H9 (cell line): Measurements from ENCODE around the gene FAM174C. TPM values are rescaled to one million over a fixed set of nuclear protein-coding genes. Genes with fewer than 3 reads are reported as not detected.
A peak's percentile ranks its signal among the peaks of the same experiment; 100 is the strongest.

Source experiments
- DNase-seq: peaks from one replicate; pipeline ENCODE4 v3.0.0-alpha.2; 2017
- H2AFZ ChIP-seq: one replicate; pipeline ENCODE4 v1.6.1; 2013; ENCODE audit warnings: mild to moderate bottlenecking, low read length, control low read depth, moderate library complexity
- H2AK5ac ChIP-seq: 2 replicates; pipeline ENCODE4 v1.6.1; 2013; ENCODE audit warnings: low read length, control low read depth, mixed read lengths; ENCODE audit not compliant: insufficient read length
- H2BK120ac ChIP-seq: one replicate; pipeline ENCODE4 v1.6.1; 2013; ENCODE audit warnings: low read depth, mild to moderate bottlenecking, low read length, control low read depth, inconsistent platforms; ENCODE audit not compliant: poor library complexity, severe bottlenecking
- H2BK12ac ChIP-seq: 2 replicates; pipeline ENCODE4 v1.6.1; 2013; ENCODE audit warnings: low read length, control low read depth, mixed read lengths, low read depth; ENCODE audit not compliant: insufficient read length
- H2BK15ac ChIP-seq: 2 replicates; pipeline ENCODE4 v1.6.1; 2013; ENCODE audit warnings: low read depth, low read length, control low read depth
- H2BK20ac ChIP-seq: one replicate; pipeline ENCODE4 v1.6.1; 2013; ENCODE audit warnings: low read depth, mild to moderate bottlenecking, low read length, control low read depth, inconsistent platforms; ENCODE audit not compliant: poor library complexity, severe bottlenecking
- H2BK5ac ChIP-seq: 2 replicates; pipeline ENCODE4 v1.6.1; 2013; ENCODE audit warnings: low read length, control low read depth, mixed read lengths; ENCODE audit not compliant: insufficient read length
- H3K14ac ChIP-seq: 2 replicates; pipeline ENCODE4 v1.6.1; 2013; ENCODE audit warnings: low read length, control low read depth; ENCODE audit not compliant: insufficient read depth
- H3K18ac ChIP-seq: 2 replicates; pipeline ENCODE4 v1.6.1; 2013; ENCODE audit warnings: low read depth, mild to moderate bottlenecking, mixed read lengths, low read length, control low read depth; ENCODE audit not compliant: insufficient read length
- H3K23ac ChIP-seq: 2 replicates; pipeline ENCODE4 v1.6.1; 2013; ENCODE audit warnings: low read length, control low read depth, mixed read lengths, low read depth; ENCODE audit not compliant: insufficient read length
- H3K23me2 ChIP-seq: 2 replicates; pipeline ENCODE4 v1.6.1; 2013; ENCODE audit warnings: low read depth, mild to moderate bottlenecking, mixed read lengths, low read length, control low read depth; ENCODE audit not compliant: insufficient read length, poor library complexity, severe bottlenecking
- H3K27ac ChIP-seq: 2 replicates; pipeline ENCODE4 v1.5.1; 2013; ENCODE audit warnings: low read length, control low read depth, mixed read lengths, low read depth; ENCODE audit not compliant: insufficient read length
- H3K27me3 ChIP-seq: 2 replicates; pipeline ENCODE4 v1.6.1; 2013; ENCODE audit warnings: low read length, control low read depth, inconsistent platforms; ENCODE audit not compliant: insufficient read depth
- H3K4ac ChIP-seq: 2 replicates; pipeline ENCODE4 v1.6.1; 2013; ENCODE audit warnings: low read depth, mild to moderate bottlenecking, control low read depth, inconsistent platforms, low read length, moderate library complexity
- H3K4me1 ChIP-seq: 2 replicates; pipeline ENCODE4 v1.6.1; 2013; ENCODE audit warnings: low read length, control low read depth, inconsistent platforms; ENCODE audit not compliant: insufficient read depth
- H3K4me2 ChIP-seq: 2 replicates; pipeline ENCODE4 v1.6.1; 2013; ENCODE audit warnings: low read length, control low read depth, mixed read lengths; ENCODE audit not compliant: insufficient read length, insufficient read depth
- H3K56ac ChIP-seq: 2 replicates; pipeline ENCODE4 v1.6.1; 2013; ENCODE audit warnings: low read depth, mild to moderate bottlenecking, mixed read lengths, low read length, control low read depth; ENCODE audit not compliant: insufficient read length
- H3K79me1 ChIP-seq: 2 replicates; pipeline ENCODE4 v1.6.1; 2013; ENCODE audit warnings: low read depth, mild to moderate bottlenecking, moderate library complexity, low read length, control low read depth, inconsistent platforms; ENCODE audit not compliant: insufficient read depth, poor library complexity, severe bottlenecking
- H3K79me2 ChIP-seq: 2 replicates; pipeline ENCODE4 v1.6.1; 2013; ENCODE audit warnings: low read length, control low read depth, inconsistent platforms; ENCODE audit not compliant: insufficient read depth
- H3K9ac ChIP-seq: 2 replicates; pipeline ENCODE4 v1.6.1; 2013; ENCODE audit warnings: low read length, control low read depth, mixed read lengths; ENCODE audit not compliant: insufficient read length; ENCODE audit errors: extremely low read depth
- H3K9me3 ChIP-seq: one replicate; pipeline ENCODE4 v1.6.1; 2013; ENCODE audit warnings: low read depth, low read length, inconsistent platforms; ENCODE audit not compliant: control insufficient read depth
- H3T11ph ChIP-seq: one replicate; pipeline ENCODE4 v1.6.1; 2013; ENCODE audit warnings: mild to moderate bottlenecking, low read length, control low read depth, inconsistent platforms
- H4K20me1 ChIP-seq: one replicate; pipeline ENCODE4 v1.6.1; 2013; ENCODE audit not compliant: control insufficient read depth, insufficient read length, insufficient read depth
- H4K5ac ChIP-seq: 2 replicates; pipeline ENCODE4 v1.6.1; 2013; ENCODE audit warnings: low read depth, mild to moderate bottlenecking, mixed read lengths, low read length, control low read depth; ENCODE audit not compliant: insufficient read length
- H4K8ac ChIP-seq: replicated peaks from 2 replicates; pipeline ENCODE4 v1.6.1; 2013; ENCODE audit warnings: low read length, control low read depth, mixed read lengths, low read depth; ENCODE audit not compliant: insufficient read length
- H4K91ac ChIP-seq: 2 replicates; pipeline ENCODE4 v1.6.1; 2013; ENCODE audit warnings: low read depth, mild to moderate bottlenecking, moderate library complexity, mixed read lengths, low read length, control low read depth; ENCODE audit not compliant: insufficient read length
- H3K27ac Mint-ChIP-seq, 3 experiments: 2 replicates in 2 of 3; 3 replicates in 1 of 3; pipeline ENCODE4 v1.8.0; 2020 to 2021; ENCODE audit warnings: mixed read lengths in 3 of 3, mild to moderate bottlenecking in 1 of 3, moderate library complexity in 1 of 3
- H3K27me3 Mint-ChIP-seq: 2 replicates; pipeline ENCODE4 v1.8.0; 2021; ENCODE audit warnings: low read depth, mild to moderate bottlenecking, moderate library complexity, mixed read lengths
- H3K36me3 Mint-ChIP-seq, 3 experiments: 2 replicates in 2 of 3; 3 replicates in 1 of 3; pipeline ENCODE4 v1.8.0; 2020 to 2021; ENCODE audit warnings: low read depth in 3 of 3, mixed read lengths in 3 of 3; ENCODE audit not compliant: insufficient read depth in 1 of 3
- H3K4me1 Mint-ChIP-seq, 2 experiments: 2 replicates each; pipeline ENCODE4 v1.8.0; 2020; ENCODE audit warnings: mixed read lengths in 2 of 2
- H3K4me3 Mint-ChIP-seq, 2 experiments: 2 replicates in 1 of 2; 3 replicates in 1 of 2; pipeline ENCODE4 v1.8.0; 2020 to 2021; ENCODE audit warnings: mild to moderate bottlenecking in 2 of 2, mixed read lengths in 2 of 2, moderate library complexity in 1 of 2
- H3K9me3 Mint-ChIP-seq, 2 experiments: 2 replicates in 1 of 2; 3 replicates in 1 of 2; pipeline ENCODE4 v1.8.0; 2020; ENCODE audit warnings: mild to moderate bottlenecking in 2 of 2, mixed read lengths in 2 of 2, moderate library complexity in 1 of 2
- CTCF ChIP-seq: fragments of 200-600 bp; sonication (generic); conservative IDR thresholded peaks from 3 replicates; pipeline ENCODE4 v1.8.0; 2021; ENCODE audit warnings: antibody characterized with exemption, mild to moderate bottlenecking
- WGBS: extraction: QIAGEN DNeasy Blood & Tissue Kit; methylation state at CpG from one replicate; pipeline ENCODE4 v1.1.7; 2013; ENCODE audit warnings: missing lambda C conversion rate, low lambda C conversion rate, mixed read lengths; ENCODE audit not compliant: insufficient read length; ENCODE audit errors: extremely low coverage; 5-methylcytosine and 5-hydroxymethylcytosine counted together
- total RNA-seq: library from RNA; stranded (reverse); gene quantifications from 2 replicates; pipeline ENCODE4 v1.2.1, GENCODE V29; 2021

Gene FAM174C
- total RNA-seq, 1 experiment from 2014 or later = 63.0 TPM

GRCh38 chr19:1276628-1277022, 1.3 kb downstream of the FAM174C start:
- no peaks in the 10 kb centered on the region; the same call in 1 of the 2 replicates for H3K27me3 Mint-ChIP-seq
- no peak overlapping the region for H4K8ac ChIP-seq
- H3K14ac ChIP-seq = no peak overlapping the region
- peaks cover 24 to 30% of the 10 kb centered on the region in 2 experiments for H3K4me1 Mint-ChIP-seq
- H3K9ac ChIP-seq = no peak overlapping the region
- no peak overlapping the region for H2AFZ ChIP-seq
- H2BK120ac ChIP-seq = no peak overlapping the region
- H4K91ac ChIP-seq = no peak overlapping the region
- no peak overlapping the region for H2BK20ac ChIP-seq
- H3K4ac ChIP-seq = no peak overlapping the region
- H3K27me3 ChIP-seq = no peaks in the 10 kb centered on the region
- H3K27ac ChIP-seq = no peak overlapping the region
- H3K23ac ChIP-seq = no peak overlapping the region
- peak overlapping the region; percentile 67 for H3K4me2 ChIP-seq
- H3K4me3 Mint-ChIP-seq = peak overlapping the region; percentile 71 to 87
- no peaks in the 10 kb centered on the region for H4K20me1 ChIP-seq
- no peak for TF ChIP-seq CTCF
- H3K4me1 ChIP-seq = no peaks in the 10 kb centered on the region
- no peaks in the 10 kb centered on the region for H3K9me3 Mint-ChIP-seq
- no CpG with 5 or more reads among the region's 10 CpGs for WGBS
- no peak overlapping the region for H3T11ph ChIP-seq
- H3K27ac Mint-ChIP-seq = peak overlapping the region in 1 of 3 experiments; percentile 81; a peak in 2 of 7 replicates
- H2BK15ac ChIP-seq = no peak overlapping the region
- H3K23me2 ChIP-seq = peaks cover 9% of the 10 kb centered on the region
- DNase-seq = no peak
- H4K5ac ChIP-seq = no peak overlapping the region
- no peak overlapping the region for H2AK5ac ChIP-seq
- no peaks in the 10 kb centered on the region for H3K79me2 ChIP-seq
- no peak overlapping the region for H3K56ac ChIP-seq
- H3K9me3 ChIP-seq = no peaks in the 10 kb centered on the region
- no peak overlapping the region for H2BK5ac ChIP-seq
- H3K36me3 Mint-ChIP-seq = peaks cover 22 to 64% (median 41%) of the 10 kb centered on the region in 3 experiments
- H3K79me1 ChIP-seq = peaks cover under 1% of the 10 kb centered on the region
- no peak overlapping the region for H3K18ac ChIP-seq
- no peak overlapping the region for H2BK12ac ChIP-seq
